Osteocyte (in vitro differentiated cells): Measurements from ENCODE around the gene NACA. TPM values are rescaled to one million over a fixed set of nuclear protein-coding genes. Genes with fewer than 3 reads are reported as not detected.
A peak's percentile ranks its signal among the peaks of the same experiment; 100 is the strongest.
"Not testable (repeated sequence)": the region's sequence is repeated elsewhere in the genome, so short reads cannot be mapped to it uniquely, and the experiment has no call there.

Source experiments
- DNase-seq: peaks from one replicate; pipeline ENCODE4 v3.0.0; 2021; ENCODE audit warnings: mixed read lengths; ENCODE audit not compliant: unreplicated experiment; ENCODE audit errors: extremely low spot score
- H3K27ac Mint-ChIP-seq: one replicate; pipeline ENCODE4 v1.8.0; 2021; ENCODE audit warnings: mild to moderate bottlenecking, mixed read lengths; ENCODE audit not compliant: unreplicated experiment
- H3K27me3 Mint-ChIP-seq: one replicate; pipeline ENCODE4 v1.8.0; 2021; ENCODE audit warnings: mixed read lengths; ENCODE audit not compliant: unreplicated experiment
- H3K36me3 Mint-ChIP-seq: one replicate; pipeline ENCODE4 v1.8.0; 2021; ENCODE audit warnings: mixed read lengths; ENCODE audit not compliant: unreplicated experiment
- H3K4me1 Mint-ChIP-seq: one replicate; pipeline ENCODE4 v1.8.0; 2021; ENCODE audit warnings: mixed read lengths; ENCODE audit not compliant: unreplicated experiment
- H3K4me3 Mint-ChIP-seq: one replicate; pipeline ENCODE4 v1.8.0; 2021; ENCODE audit warnings: mild to moderate bottlenecking, moderate library complexity, mixed read lengths; ENCODE audit not compliant: unreplicated experiment
- H3K9me3 Mint-ChIP-seq: one replicate; pipeline ENCODE4 v1.8.0; 2021; ENCODE audit warnings: mixed read lengths; ENCODE audit not compliant: unreplicated experiment
- CTCF ChIP-seq: fragments of 200-600 bp; sonication (generic); IDR thresholded peaks from 2 replicates; pipeline ENCODE4 v1.5.0; 2021; ENCODE audit warnings: antibody characterized with exemption, mild to moderate bottlenecking, moderate library complexity
- total RNA-seq: library from RNA; stranded (reverse); gene quantifications from 2 replicates; pipeline ENCODE4 v1.2.1, GENCODE V29; 2021

NACA gene
- total RNA-seq, 1 donor from 2014 or later = 791 TPM

GRCh38 chr12:56716458-56716857 lies 8.6 kb downstream of the NACA start:
- peaks cover 68% of the 10 kb centered on the region for H3K36me3 Mint-ChIP-seq
- no peak for DNase-seq
- peak overlapping the region; percentile 4 for H3K27ac Mint-ChIP-seq
- H3K9me3 Mint-ChIP-seq = no peaks in the 10 kb centered on the region
- peaks cover 40% of the 10 kb centered on the region for H3K4me1 Mint-ChIP-seq
- H3K27me3 Mint-ChIP-seq = no peaks in the 10 kb centered on the region
- peak overlapping the region; percentile 12 for H3K4me3 Mint-ChIP-seq
- TF ChIP-seq CTCF = no peak

GRCh38 chr12:56715798-56716197 lies 9.3 kb downstream of the NACA start:
- TF ChIP-seq CTCF = no peak
- H3K27ac Mint-ChIP-seq = peak overlapping the region; percentile 4
- H3K4me1 Mint-ChIP-seq = peaks cover 33% of the 10 kb centered on the region
- H3K9me3 Mint-ChIP-seq = no peaks in the 10 kb centered on the region
- peaks cover 72% of the 10 kb centered on the region for H3K36me3 Mint-ChIP-seq
- H3K27me3 Mint-ChIP-seq = no peaks in the 10 kb centered on the region
- DNase-seq = no peak
- H3K4me3 Mint-ChIP-seq = no peak overlapping the region

GRCh38 chr12:56714431-56714929 lies 10.6 kb downstream of the NACA start:
- no peaks in the 10 kb centered on the region for H3K27me3 Mint-ChIP-seq
- peaks cover 59% of the 10 kb centered on the region for H3K36me3 Mint-ChIP-seq
- H3K4me1 Mint-ChIP-seq = peaks cover 21% of the 10 kb centered on the region
- H3K4me3 Mint-ChIP-seq = no peak overlapping the region
- H3K27ac Mint-ChIP-seq = no peak overlapping the region
- DNase-seq = no peak
- TF ChIP-seq CTCF = no peak
- H3K9me3 Mint-ChIP-seq = no peaks in the 10 kb centered on the region

- no peak overlapping the region for H3K27ac Mint-ChIP-seq
- peaks cover 13% of the 10 kb centered on the region for H3K4me1 Mint-ChIP-seq
- H3K36me3 Mint-ChIP-seq = peaks cover 51% of the 10 kb centered on the region
- no peak for DNase-seq
- no peak for TF ChIP-seq CTCF
- H3K4me3 Mint-ChIP-seq = no peak overlapping the region
- no peaks in the 10 kb centered on the region for H3K9me3 Mint-ChIP-seq
- no peaks in the 10 kb centered on the region for H3K27me3 Mint-ChIP-seq
These were observed 11.8 kb downstream of the NACA start for GRCh38 chr12:56713345-56713744.

GRCh38 chr12:56709759-56710376 lies 15.2 kb downstream of the NACA start:
- peaks cover 36% of the 10 kb centered on the region for H3K36me3 Mint-ChIP-seq
- no peaks in the 10 kb centered on the region for H3K4me1 Mint-ChIP-seq
- no peaks in the 10 kb centered on the region for H3K9me3 Mint-ChIP-seq
- no peaks in the 10 kb centered on the region for H3K27me3 Mint-ChIP-seq
- no peak overlapping the region for H3K27ac Mint-ChIP-seq
- no peak overlapping the region for H3K4me3 Mint-ChIP-seq
- DNase-seq = no peak
- TF ChIP-seq CTCF = no peak

- H3K27ac Mint-ChIP-seq, H3K4me1 Mint-ChIP-seq, H3K4me3 Mint-ChIP-seq, H3K36me3 Mint-ChIP-seq, DNase-seq, H3K27me3 Mint-ChIP-seq, H3K9me3 Mint-ChIP-seq: not testable (repeated sequence)
These were observed 20.6 kb downstream of the NACA start for GRCh38 chr12:56704522-56704921.
